ENCODE data around the gene JTB.

DNA sequence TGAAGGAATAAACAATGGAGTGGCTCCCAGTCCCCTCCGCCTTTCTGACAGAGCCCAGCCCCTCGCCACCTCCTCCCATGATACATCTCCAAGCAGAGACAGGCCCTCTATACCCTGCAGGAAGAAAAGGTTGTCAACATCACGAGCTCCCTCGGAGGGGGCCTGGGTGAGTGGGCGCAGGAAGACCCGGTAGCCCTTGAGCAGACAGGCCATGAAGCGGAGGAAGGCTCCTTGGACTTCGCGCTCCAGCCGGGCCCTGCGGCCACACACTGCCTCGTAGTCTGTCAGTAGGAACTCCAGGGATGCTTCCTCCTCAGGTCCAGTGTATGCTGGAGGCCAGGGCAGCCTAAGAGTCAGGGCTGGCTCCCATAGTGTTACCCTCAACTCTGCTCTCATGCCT, 38.0 kb downstream of the JTB start:
- TF ChIP-seq, protein P1, sequence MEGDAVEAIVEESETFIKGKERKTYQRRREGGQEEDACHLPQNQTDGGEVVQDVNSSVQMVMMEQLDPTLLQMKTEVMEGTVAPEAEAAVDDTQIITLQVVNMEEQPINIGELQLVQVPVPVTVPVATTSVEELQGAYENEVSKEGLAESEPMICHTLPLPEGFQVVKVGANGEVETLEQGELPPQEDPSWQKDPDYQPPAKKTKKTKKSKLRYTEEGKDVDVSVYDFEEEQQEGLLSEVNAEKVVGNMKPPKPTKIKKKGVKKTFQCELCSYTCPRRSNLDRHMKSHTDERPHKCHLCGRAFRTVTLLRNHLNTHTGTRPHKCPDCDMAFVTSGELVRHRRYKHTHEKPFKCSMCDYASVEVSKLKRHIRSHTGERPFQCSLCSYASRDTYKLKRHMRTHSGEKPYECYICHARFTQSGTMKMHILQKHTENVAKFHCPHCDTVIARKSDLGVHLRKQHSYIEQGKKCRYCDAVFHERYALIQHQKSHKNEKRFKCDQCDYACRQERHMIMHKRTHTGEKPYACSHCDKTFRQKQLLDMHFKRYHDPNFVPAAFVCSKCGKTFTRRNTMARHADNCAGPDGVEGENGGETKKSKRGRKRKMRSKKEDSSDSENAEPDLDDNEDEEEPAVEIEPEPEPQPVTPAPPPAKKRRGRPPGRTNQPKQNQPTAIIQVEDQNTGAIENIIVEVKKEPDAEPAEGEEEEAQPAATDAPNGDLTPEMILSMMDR (IDR thresholded peaks at IDR 0.05), result no peak
- no peak for TF ChIP-seq EZH2 (IDR thresholded peaks at IDR 0.05; ENCODE audit: borderline replicate concordance, insufficient read depth, low read depth, low read length, poor library complexity, severe bottlenecking)
